HepG2 (cell line): ENCODE measurements around the gene ISOC2. TPM values are rescaled to one million over a fixed set of nuclear protein-coding genes. Genes with fewer than 3 reads are reported as not detected.
A peak's percentile ranks its signal among the peaks of the same experiment; 100 is the strongest.

Source experiments
- ARNTL ChIP-seq: sonication (generic); formaldehyde crosslinking; IDR thresholded peaks from 2 replicates; pipeline ENCODE4 v1.4.0; 2020; ENCODE audit warnings: mild to moderate bottlenecking, missing genetic modification reagents
- BCL6 ChIP-seq: IDR thresholded peaks from 2 replicates; pipeline ENCODE4 v1.6.1; 2016; ENCODE audit warnings: missing genetic modification reagents, missing compliant biosample characterization
- DNMT3B ChIP-seq: conservative IDR thresholded peaks from 2 replicates; pipeline ENCODE4 v1.6.1; 2016; ENCODE audit warnings: missing biosample characterization, control low read depth
- FOXK2 ChIP-seq: fragments of 450-650 bp; IDR thresholded peaks from 2 replicates; pipeline ENCODE4 v1.6.1; 2016
- GABPB1 ChIP-seq: IDR thresholded peaks from 2 replicates; pipeline ENCODE4 v1.6.1; 2016; ENCODE audit warnings: mild to moderate bottlenecking, missing genetic modification reagents, moderate library complexity, missing compliant biosample characterization
- GMEB2 ChIP-seq: IDR thresholded peaks from 2 replicates; pipeline ENCODE4 v1.6.1; 2016; ENCODE audit warnings: missing biosample characterization, missing genetic modification reagents, low read depth
- GZF1 ChIP-seq: sonication (generic); formaldehyde crosslinking; IDR thresholded peaks from 2 replicates; pipeline ENCODE4 v1.5.1; 2020; ENCODE audit warnings: mild to moderate bottlenecking, missing genetic modification reagents
- JARID2 ChIP-seq: sonication (generic); formaldehyde crosslinking; IDR thresholded peaks from 2 replicates; pipeline ENCODE4 v1.8.1; 2023; ENCODE audit warnings: missing genetic modification reagents, inconsistent platforms; ENCODE audit not compliant: insufficient replicate concordance
- KAT7 ChIP-seq: IDR thresholded peaks from 2 replicates; pipeline ENCODE4 v1.6.1; 2018; ENCODE audit warnings: borderline replicate concordance, missing compliant biosample characterization
- LCORL ChIP-seq, 2 experiments: fragments of 450-650 bp in 1 of 2; sonication (generic) in 1 of 2; formaldehyde crosslinking in 1 of 2; IDR thresholded peaks; 2 replicates each; pipeline versions ENCODE4 v1.5.0 to v1.6.1; 2017 to 2020; ENCODE audit warnings: antibody characterized with exemption in 1 of 2, missing genetic modification reagents in 1 of 2
- MTERF4 ChIP-seq: sonication (generic); formaldehyde crosslinking; IDR thresholded peaks from 2 replicates; pipeline ENCODE4 v1.8.0; 2023; ENCODE audit warnings: mild to moderate bottlenecking, missing genetic modification reagents
- NONO ChIP-seq, 2 experiments: fragments of 450-650 bp in 1 of 2; sonication (generic) in 1 of 2; formaldehyde crosslinking in 1 of 2; IDR thresholded peaks in 1 of 2; conservative IDR thresholded peaks in 1 of 2; 2 replicates each; pipeline versions ENCODE4 v1.6.1 to v1.8.0; 2017 to 2022; ENCODE audit warnings: mild to moderate bottlenecking in 1 of 2, missing genetic modification reagents in 1 of 2, moderate library complexity in 1 of 2
- PLRG1 ChIP-seq: fragments of 450-650 bp; conservative IDR thresholded peaks from 2 replicates; pipeline ENCODE4 v1.6.1; 2016
- ZBTB40 ChIP-seq, 2 experiments: fragments of 450-650 bp in 1 of 2; sonication (generic) in 1 of 2; formaldehyde crosslinking in 1 of 2; IDR thresholded peaks; 2 replicates each; pipeline versions ENCODE4 v1.6.1 to v1.8.0; 2016 to 2022; ENCODE audit warnings: antibody characterized with exemption in 1 of 2, mild to moderate bottlenecking in 1 of 2, missing genetic modification reagents in 1 of 2
- ZNF138 ChIP-seq: sonication (generic); formaldehyde crosslinking; IDR thresholded peaks from 2 replicates; pipeline ENCODE4 v1.5.0; 2020; ENCODE audit warnings: mild to moderate bottlenecking, low read depth, missing genetic modification reagents
- ZNF558 ChIP-seq: sonication (generic); formaldehyde crosslinking; IDR thresholded peaks from 2 replicates; pipeline ENCODE4 v1.9.0; 2022; ENCODE audit warnings: mild to moderate bottlenecking, missing genetic modification reagents, borderline replicate concordance
- ZNF788 ChIP-seq: sonication (generic); formaldehyde crosslinking; IDR thresholded peaks from 2 replicates; pipeline ENCODE4 v1.5.0; 2020; ENCODE audit warnings: mild to moderate bottlenecking, missing genetic modification reagents, borderline replicate concordance
- polyA plus RNA-seq, 8 experiments: library from polyadenylated mRNA; depleted of rRNA in 3 of 8; stranded (reverse) in 7 of 8; unstranded in 1 of 8; fragments of >200 nt; fragmentation: Illumina TruSeq in 4 of 8; extraction: Trizol in 4 of 8; gene quantifications; 2 replicates each; pipeline versions ENCODE4 v1.2.1 to v1.2.3, GENCODE V29; 2011 to 2016; ENCODE audit warnings: low read depth in 4 of 8, missing spikeins in 1 of 8, mixed read lengths in 1 of 8; ENCODE audit not compliant: insufficient read depth in 1 of 8
- total RNA-seq, 5 experiments: library from RNA; depleted of rRNA; stranded (reverse); fragments of >200 nt; fragmentation: Illumina TruSeq; extraction: Trizol; gene quantifications; 2 replicates each; pipeline ENCODE4 v1.2.3, GENCODE V29; 2016; ENCODE audit warnings: low read depth in 1 of 5

Gene ISOC2
- total and polyA plus RNA-seq, 2 of the 13 experiments (the other 11 are each of a cell fraction or from before 2014, with no cell fraction given): 76.8 to 105 TPM

- TF ChIP-seq ZBTB40 (IDR thresholded peaks at IDR 0.05) (no peak), ZBTB40 (CRISPR knock-in tag; IDR thresholded peaks at IDR 0.05) (peak; percentile 18; the same call in 1 of the 2 replicates), GMEB2 (CRISPR knock-in tag) (peak; percentile 81), KAT7 (CRISPR knock-in tag) (no peak), ZNF138 (CRISPR knock-in tag) (no peak), LCORL (IDR thresholded peaks at IDR 0.05) (no peak), LCORL (CRISPR knock-in tag; IDR thresholded peaks at IDR 0.05) (no peak), BCL6 (CRISPR knock-in tag) (peak; percentile 27; the same call in 1 of the 2 replicates), NONO (IDR thresholded peaks at IDR 0.05) (no peak), NONO (CRISPR knock-in tag; conservative IDR thresholded peaks at IDR 0.05) (peak; percentile 76), MTERF4 (CRISPR knock-in tag) (no peak), PLRG1 (no peak), FOXK2 (no peak), ZNF558 (CRISPR knock-in tag) (peak; percentile 54; the same call in 1 of the 2 replicates), JARID2 (no peak), GZF1 (0 out of 2 replicates have a peak, but pooled peaks have one; percentile 42), ZNF788 (CRISPR knock-in tag) (no peak; the same call in 1 of the 2 replicates), GABPB1 (peak; percentile 79; the same call in 1 of the 2 replicates), DNMT3B (CRISPR knock-in tag) (no peak), ARNTL (CRISPR knock-in tag) (peak; percentile 74)
Observed at GRCh38 chr19:55407800-55408532, 53.5 kb downstream of the ISOC2 start (continued).
